Endothelial cell of umbilical vein (primary cell): ENCODE data around the gene EHMT1.

Experiments
- EZH2 ChIP-seq: IDR thresholded peaks from 2 replicates; pipeline ENCODE4 v1.6.1; 2012; ENCODE audit warnings: borderline replicate concordance, low read depth, mild to moderate bottlenecking, moderate library complexity, low read length, inconsistent platforms; ENCODE audit not compliant: severe bottlenecking
- JUN ChIP-seq: IDR thresholded peaks from 2 replicates; pipeline ENCODE4 v1.6.1; 2011; ENCODE audit warnings: borderline replicate concordance, low read depth; ENCODE audit not compliant: insufficient read length, insufficient read depth
- POLR2A ChIP-seq: IDR thresholded peaks from 2 replicates; pipeline ENCODE4 v1.6.1; 2012; ENCODE audit warnings: low read depth, mild to moderate bottlenecking, control low read depth, low read length
- POLR2AphosphoS5 ChIP-seq: IDR thresholded peaks from 2 replicates; pipeline ENCODE4 v1.6.1; 2012; ENCODE audit warnings: low read depth, mild to moderate bottlenecking, control low read depth, low read length, moderate library complexity; ENCODE audit not compliant: insufficient read depth
- TF ChIP-seq, protein P1 (sequence below), 2 donors: IDR thresholded peaks; 1 replicate in 1 of 2; 2 replicates in 1 of 2; pipeline ENCODE4 v1.5.1; 2011; ENCODE audit warnings: low read length in 2 of 2, mild to moderate bottlenecking in 2 of 2, moderate library complexity in 2 of 2, control low read depth in 1 of 2, inconsistent platforms in 1 of 2, low read depth in 1 of 2; ENCODE audit not compliant: insufficient read depth in 1 of 2; ENCODE audit errors: extremely low read depth in 1 of 2
- TF ChIP-seq, protein P2 (sequence below): IDR thresholded peaks from 2 replicates; pipeline ENCODE4 v1.6.1; 2011; ENCODE audit not compliant: insufficient read depth, insufficient read length

DNA sequence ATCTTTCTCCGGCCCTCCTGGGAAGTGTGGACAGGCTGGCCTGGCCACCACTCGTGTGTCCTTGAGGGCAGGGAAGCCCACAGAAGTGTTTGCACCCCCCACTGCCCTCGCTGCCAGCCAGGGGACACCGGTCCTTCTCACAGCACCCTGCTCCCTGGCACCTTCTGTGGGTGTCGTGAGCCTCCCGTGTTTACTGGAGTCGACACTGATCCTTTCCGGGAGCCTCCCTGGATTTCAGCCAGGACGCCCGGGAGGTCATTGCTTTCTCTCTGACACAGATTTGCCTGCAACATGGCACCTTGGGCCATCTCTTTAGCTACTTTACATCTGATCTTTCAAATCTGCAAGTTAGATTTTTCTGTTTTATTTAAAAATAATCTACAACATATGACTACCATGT lies 138.3 kb downstream of the EHMT1 start:
- TF ChIP-seq, protein P1, sequence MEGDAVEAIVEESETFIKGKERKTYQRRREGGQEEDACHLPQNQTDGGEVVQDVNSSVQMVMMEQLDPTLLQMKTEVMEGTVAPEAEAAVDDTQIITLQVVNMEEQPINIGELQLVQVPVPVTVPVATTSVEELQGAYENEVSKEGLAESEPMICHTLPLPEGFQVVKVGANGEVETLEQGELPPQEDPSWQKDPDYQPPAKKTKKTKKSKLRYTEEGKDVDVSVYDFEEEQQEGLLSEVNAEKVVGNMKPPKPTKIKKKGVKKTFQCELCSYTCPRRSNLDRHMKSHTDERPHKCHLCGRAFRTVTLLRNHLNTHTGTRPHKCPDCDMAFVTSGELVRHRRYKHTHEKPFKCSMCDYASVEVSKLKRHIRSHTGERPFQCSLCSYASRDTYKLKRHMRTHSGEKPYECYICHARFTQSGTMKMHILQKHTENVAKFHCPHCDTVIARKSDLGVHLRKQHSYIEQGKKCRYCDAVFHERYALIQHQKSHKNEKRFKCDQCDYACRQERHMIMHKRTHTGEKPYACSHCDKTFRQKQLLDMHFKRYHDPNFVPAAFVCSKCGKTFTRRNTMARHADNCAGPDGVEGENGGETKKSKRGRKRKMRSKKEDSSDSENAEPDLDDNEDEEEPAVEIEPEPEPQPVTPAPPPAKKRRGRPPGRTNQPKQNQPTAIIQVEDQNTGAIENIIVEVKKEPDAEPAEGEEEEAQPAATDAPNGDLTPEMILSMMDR (IDR thresholded peaks at IDR 0.05; ENCODE audit: extremely low read depth in 1 of 2, insufficient read depth in 1 of 2, low read depth in 1 of 2, low read length in 2 of 2): no peak
- TF ChIP-seq POLR2AphosphoS5: no peak
- no peak for TF ChIP-seq POLR2A
- no peak for TF ChIP-seq EZH2
- TF ChIP-seq JUN: no peak
- TF ChIP-seq, protein P2, sequence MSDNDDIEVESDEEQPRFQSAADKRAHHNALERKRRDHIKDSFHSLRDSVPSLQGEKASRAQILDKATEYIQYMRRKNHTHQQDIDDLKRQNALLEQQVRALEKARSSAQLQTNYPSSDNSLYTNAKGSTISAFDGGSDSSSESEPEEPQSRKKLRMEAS: no peak
